HCT116 (cell line): ENCODE measurements around the gene STK32C. TPM values are rescaled to one million over a fixed set of nuclear protein-coding genes. Genes with fewer than 3 reads are reported as not detected.

Experiments
- ATAC-seq: fragments of 200-7000 bp; cut with Tn5 transposase; 2 replicates; pipeline ENCODE4 v1.9.1; 2020; ENCODE audit warnings: mild to moderate bottlenecking, moderate library complexity
- BruUV-seq: library from RNA; stranded (reverse); fragments of 400-500 nt; replicated peaks from 2 replicates; lab custom pipeline; 2021; lab: Mats Ljungman, UMichigan
- CTCF ChIA-PET: fragments of 300-600 bp; sonication (Branson Sonifier 250); formaldehyde crosslinking; loops from one replicate; lab custom pipeline; 2021; ENCODE audit warnings: antibody characterized with exemption; lab: Charles Lee
- POLR2A ChIA-PET: fragments of 300-600, 350-600 bp; sonication (Branson Sonifier 250); formaldehyde crosslinking; loops from one replicate; lab custom pipeline; 2021; ENCODE audit warnings: antibody characterized with exemption; lab: Charles Lee
- RAD21 ChIA-PET, 2 experiments: fragments of 300-600 bp; sonication (Branson Sonifier 250); formaldehyde crosslinking; loops; one replicate each; lab custom pipeline; 2023; ENCODE audit warnings: low total read pairs in 2 of 2; ENCODE audit not compliant: uncharacterized antibody in 2 of 2, unreplicated experiment in 2 of 2, low non-redundant PET in 1 of 2; lab: Charles Lee
- DNase-seq: peaks from one replicate; pipeline ENCODE4 v3.0.0-alpha.2; 2010; ENCODE audit warnings: low read depth, low spot score
- H2AFZ ChIP-seq: fragments of 200-600 bp; shearing (Covaris generic), sonication (generic); 2 replicates; pipeline ENCODE4 v1.6.1; 2017; ENCODE audit warnings: low read depth, mixed run types, mixed read lengths, antibody characterized with exemption, low read length; ENCODE audit not compliant: poor library complexity, severe bottlenecking
- H3K27ac ChIP-seq: 2 replicates; pipeline ENCODE4 v1.5.1; 2012; ENCODE audit warnings: low read depth, low read length
- H3K27me3 ChIP-seq: fragments of 200-600 bp; sonication (generic); 2 replicates; pipeline ENCODE4 v1.6.1; 2016; ENCODE audit warnings: mixed run types, low read length, mixed read lengths; ENCODE audit not compliant: insufficient read depth
- H3K36me3 ChIP-seq, 2 experiments: fragments of 200-500 bp in 1 of 2; fragments of 200-600 bp in 1 of 2; sonication (Bioruptor generic) in 1 of 2; sonication (generic) in 1 of 2; 2 replicates each; pipeline versions ENCODE4 v1.5.1 to v1.6.1; 2014 to 2016; ENCODE audit warnings: low read length in 2 of 2, inconsistent platforms in 1 of 2, mixed read lengths in 1 of 2, mixed run types in 1 of 2; ENCODE audit not compliant: insufficient read depth in 2 of 2, control insufficient read depth in 1 of 2
- H3K4me1 ChIP-seq, 2 experiments: fragments of 200-600 bp in 1 of 2; sonication (generic) in 1 of 2; 2 replicates each; pipeline versions ENCODE4 v1.5.1 to v1.6.1; 2012 to 2017; ENCODE audit warnings: low read length in 2 of 2, inconsistent platforms in 1 of 2, mild to moderate bottlenecking in 1 of 2, mixed read lengths in 1 of 2, mixed run types in 1 of 2, moderate library complexity in 1 of 2; ENCODE audit not compliant: insufficient read depth in 2 of 2, control insufficient read depth in 1 of 2
- H3K4me2 ChIP-seq: fragments of 200-600 bp; sonication (generic); 2 replicates; pipeline ENCODE4 v1.6.1; 2017; ENCODE audit warnings: mixed run types, low read length, mixed read lengths
- H3K4me3 ChIP-seq, 2 experiments: fragments of 200-600 bp in 1 of 2; sonication (generic) in 1 of 2; replicated peaks in 1 of 2; 2 replicates each; pipeline ENCODE4 v1.5.1; 2011 to 2016; ENCODE audit warnings: low read length in 2 of 2, control low read depth in 1 of 2, low read depth in 1 of 2, mild to moderate bottlenecking in 1 of 2, mixed read lengths in 1 of 2, mixed run types in 1 of 2
- H3K79me2 ChIP-seq: fragments of 200-600 bp; sonication (generic); 2 replicates; pipeline ENCODE4 v1.6.1; 2017; ENCODE audit warnings: mild to moderate bottlenecking, mixed run types, low read length, moderate library complexity, mixed read lengths; ENCODE audit not compliant: insufficient read depth
- H3K9ac ChIP-seq: fragments of 200-600 bp; sonication (generic); 2 replicates; pipeline ENCODE4 v1.6.1; 2016; ENCODE audit warnings: low read length, mixed read lengths
- H3K9me2 ChIP-seq: fragments of 200-600 bp; sonication (generic), shearing (Covaris generic); 2 replicates; pipeline ENCODE4 v1.6.1; 2017; ENCODE audit warnings: mixed run types, mild to moderate bottlenecking, moderate library complexity; ENCODE audit not compliant: insufficient read depth
- H3K9me3 ChIP-seq, 2 experiments: fragments of 200-500 bp in 1 of 2; fragments of 200-600 bp in 1 of 2; sonication (Bioruptor generic) in 1 of 2; sonication (generic) in 1 of 2; 2 replicates each; pipeline ENCODE4 v1.6.1; 2014 to 2017; ENCODE audit warnings: low read length in 2 of 2, mixed read lengths in 2 of 2, inconsistent platforms in 1 of 2, low read depth in 1 of 2, mild to moderate bottlenecking in 1 of 2, mixed run types in 1 of 2, moderate library complexity in 1 of 2; ENCODE audit not compliant: control insufficient read depth in 1 of 2, insufficient read depth in 1 of 2
- H4K20me1 ChIP-seq: fragments of 200-600 bp; sonication (generic), shearing (Covaris generic); 2 replicates; pipeline ENCODE4 v1.6.1; 2017; ENCODE audit warnings: mixed run types, mild to moderate bottlenecking, moderate library complexity; ENCODE audit not compliant: insufficient read depth
- CEBPB ChIP-seq: IDR thresholded peaks from 2 replicates; pipeline ENCODE4 v1.6.1; 2012; ENCODE audit warnings: low read depth
- EGR1 ChIP-seq: IDR thresholded peaks from 2 replicates; pipeline ENCODE4 v1.6.1; 2012; ENCODE audit warnings: low read depth
- EZH2 ChIP-seq: fragments of 200-600 bp; sonication (generic); IDR thresholded peaks from 2 replicates; pipeline ENCODE4 v1.6.1; 2017; ENCODE audit warnings: antibody characterized with exemption, mixed run types
- JUND ChIP-seq: IDR thresholded peaks from 2 replicates; pipeline ENCODE4 v1.6.1; 2012
- MAX ChIP-seq: IDR thresholded peaks from 2 replicates; pipeline ENCODE4 v1.6.1; 2012
- REST ChIP-seq: IDR thresholded peaks from 2 replicates; pipeline ENCODE4 v1.6.1; 2012; ENCODE audit warnings: low read depth
- intact Hi-C: fragments of 100-400 bp; cut with micrococcal nuclease; formaldehyde crosslinking; loops from 2 replicates; pipeline ENCODE4 v1.10.0; 2022
- total RNA-seq: library from RNA; stranded (reverse); gene quantifications from one replicate; pipeline ENCODE4 v1.2.1, GENCODE V29; 2021; ENCODE audit not compliant: unreplicated experiment

STK32C gene
- total RNA-seq, 1 experiment from 2014 or later = 29.7 TPM

GRCh38 chr10:132328106-132328505 is 20.4 kb upstream of the STK32C start:
- no peak overlapping the region for H3K4me2 ChIP-seq

More at GRCh38 chr10:132328106-132328505, 20.4 kb upstream of the STK32C start:
- DNase-seq (no peak), ATAC-seq (no peak)
- Histone ChIP-seq H3K9ac (no peak overlapping the region), H3K79me2 (peaks cover 33% of the 10 kb centered on the region), H3K9me2 (no peaks in the 10 kb centered on the region), H3K36me3 (no peaks in the 10 kb centered on the region), H3K4me1 (peaks cover 8 to 25% of the 10 kb centered on the region in 2 experiments; a peak in 2 of 4 replicates), H3K9me3 (no peaks in the 10 kb centered on the region), H3K27me3 (no peaks in the 10 kb centered on the region), H3K27ac (no peak overlapping the region), H4K20me1 (no peaks in the 10 kb centered on the region), H2AFZ (no peak overlapping the region), H3K4me3 (no peak overlapping the region)
- intact Hi-C loops = no loop called here
- ChIA-PET POLR2A (no interaction called here), RAD21 (no interaction called here), CTCF (no interaction called here)
- no TSS peak for BruUV-seq
- TF ChIP-seq CEBPB = no peak
- no peak for TF ChIP-seq EZH2
- no peak for TF ChIP-seq MAX
- no peak for TF ChIP-seq JUND
- TF ChIP-seq EGR1 = no peak
- no peak for TF ChIP-seq REST
